ENCODE data around the gene DOK3.

The DOK3 gene

DNA sequence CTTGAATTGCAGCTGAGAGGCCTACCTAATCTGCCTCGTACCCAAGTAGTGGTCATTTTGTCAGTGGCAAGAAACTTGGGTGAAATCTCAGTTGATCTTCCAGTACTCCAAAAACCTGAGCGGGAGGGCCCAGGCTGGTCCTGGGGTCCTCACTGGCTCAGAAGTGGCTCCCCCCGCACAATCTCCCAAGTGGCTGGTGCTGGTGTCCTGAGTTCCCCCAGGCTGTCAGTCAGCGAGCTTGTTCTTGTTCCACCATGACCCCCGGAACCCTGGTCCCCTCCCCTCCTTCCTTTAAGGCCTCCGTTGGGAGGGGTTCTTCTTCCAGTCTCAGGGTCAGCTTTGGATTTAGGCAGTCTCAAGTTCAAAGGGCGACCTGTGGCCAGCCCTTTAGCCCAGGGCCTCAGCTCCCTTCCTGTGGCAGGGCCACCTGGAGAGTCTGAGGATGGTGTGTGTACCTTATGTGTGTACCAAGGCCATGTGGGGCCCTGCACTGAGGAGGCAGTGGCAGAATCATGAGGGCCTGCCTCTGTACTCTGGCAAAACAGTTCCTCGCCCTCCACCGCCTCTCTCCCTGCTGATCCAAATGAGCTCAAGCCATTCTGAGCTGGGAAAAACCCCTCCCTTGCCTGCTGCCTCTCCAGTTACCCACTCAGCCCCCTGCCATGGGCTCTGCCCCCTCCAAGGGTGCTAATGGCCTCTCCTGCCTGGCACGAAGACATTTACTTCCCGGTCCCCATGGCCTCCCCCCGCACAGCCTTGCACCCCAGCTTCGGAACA is 31.7 kb downstream of the DOK3 start:
- ChIA-PET POLR2A (interaction anchor here (0.7 kb wide), 1 partner anchor 345 kb away, joined by 4 read pairs; no protein-coding TSS in a partner anchor), CTCF (interaction anchor here (0.9 to 7.1 kb wide), 16 partner anchors 9 to 406 kb away, joined by 3 to 59 read pairs (median 7); partner anchors contain the start of genes LMAN2 and PDLIM7)
- TF ChIP-seq, protein P1, sequence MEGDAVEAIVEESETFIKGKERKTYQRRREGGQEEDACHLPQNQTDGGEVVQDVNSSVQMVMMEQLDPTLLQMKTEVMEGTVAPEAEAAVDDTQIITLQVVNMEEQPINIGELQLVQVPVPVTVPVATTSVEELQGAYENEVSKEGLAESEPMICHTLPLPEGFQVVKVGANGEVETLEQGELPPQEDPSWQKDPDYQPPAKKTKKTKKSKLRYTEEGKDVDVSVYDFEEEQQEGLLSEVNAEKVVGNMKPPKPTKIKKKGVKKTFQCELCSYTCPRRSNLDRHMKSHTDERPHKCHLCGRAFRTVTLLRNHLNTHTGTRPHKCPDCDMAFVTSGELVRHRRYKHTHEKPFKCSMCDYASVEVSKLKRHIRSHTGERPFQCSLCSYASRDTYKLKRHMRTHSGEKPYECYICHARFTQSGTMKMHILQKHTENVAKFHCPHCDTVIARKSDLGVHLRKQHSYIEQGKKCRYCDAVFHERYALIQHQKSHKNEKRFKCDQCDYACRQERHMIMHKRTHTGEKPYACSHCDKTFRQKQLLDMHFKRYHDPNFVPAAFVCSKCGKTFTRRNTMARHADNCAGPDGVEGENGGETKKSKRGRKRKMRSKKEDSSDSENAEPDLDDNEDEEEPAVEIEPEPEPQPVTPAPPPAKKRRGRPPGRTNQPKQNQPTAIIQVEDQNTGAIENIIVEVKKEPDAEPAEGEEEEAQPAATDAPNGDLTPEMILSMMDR (IDR thresholded peaks at IDR 0.05; ENCODE audit: control extremely low read depth, extremely low read depth, low read depth, missing control alignments) = no peak
- DNase-seq (ENCODE audit: extremely low spot score) = no peak

GRCh38 chr5:177476531-177477233 is 32.9 kb downstream of the DOK3 start:
- TF ChIP-seq, protein P1 (IDR thresholded peaks at IDR 0.05; ENCODE audit: control extremely low read depth, extremely low read depth, low read depth, missing control alignments) = no peak
- ChIA-PET POLR2A (interaction anchor here (0.6 to 1.0 kb wide), 2 partner anchors 51 to 136 kb away, joined by 4 to 7 read pairs; no protein-coding TSS in a partner anchor), CTCF (interaction anchor here (0.9 to 7.1 kb wide), 13 partner anchors 10 to 405 kb away, joined by 3 to 59 read pairs (median 7); no protein-coding TSS in a partner anchor)
- no peak for DNase-seq (ENCODE audit: extremely low spot score)

DNA sequence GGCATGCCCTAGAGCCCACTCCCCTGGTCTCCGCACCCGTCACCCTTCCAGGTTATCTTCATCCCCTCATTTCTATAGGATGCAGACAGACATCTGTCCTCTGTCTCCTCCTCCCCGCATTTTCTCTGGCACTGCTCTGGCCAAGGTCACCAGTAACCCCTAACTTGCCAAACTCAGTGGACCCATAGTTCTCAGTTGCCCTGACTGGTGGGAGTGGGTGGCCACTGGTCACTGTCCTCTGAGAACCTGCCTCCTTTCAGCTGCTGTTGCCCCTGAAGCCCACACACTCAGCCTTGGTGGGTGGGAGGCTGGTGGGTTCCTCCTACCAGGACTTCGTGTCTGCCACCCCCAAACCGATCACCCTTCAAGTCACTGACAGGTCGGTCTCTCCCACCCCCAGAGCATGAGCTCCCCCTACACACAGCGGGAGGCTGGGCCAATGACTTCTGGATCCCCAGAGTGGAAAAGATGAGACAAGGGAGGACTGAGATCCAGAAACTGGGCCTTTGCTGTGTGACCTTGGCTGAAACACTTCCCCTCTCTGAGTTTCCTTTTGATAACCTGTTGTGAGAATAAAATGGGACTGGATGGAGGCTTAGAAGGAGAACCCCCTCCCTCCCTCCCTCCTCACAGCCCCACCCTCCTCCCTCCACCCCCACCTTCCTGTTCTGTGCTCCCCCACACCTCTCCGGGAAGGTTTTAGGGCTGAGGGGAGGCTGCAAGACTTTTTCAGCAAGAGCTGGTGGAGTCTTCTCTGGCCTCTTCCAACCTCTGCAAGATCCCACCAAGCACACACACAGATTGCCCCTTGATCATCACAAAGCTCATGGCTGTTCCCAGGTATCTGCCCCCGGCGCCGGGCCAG is 33.8 kb downstream of the DOK3 start:
- TF ChIP-seq, protein P1 (IDR thresholded peaks at IDR 0.05; ENCODE audit: control extremely low read depth, extremely low read depth, low read depth, missing control alignments) = no peak
- ChIA-PET POLR2A (interaction anchor here (1.0 kb wide), 2 partner anchors 16 to 50 kb away, joined by 3 to 7 read pairs; no protein-coding TSS in a partner anchor), CTCF (interaction anchor here (1.0 to 7.1 kb wide), 7 partner anchors 14 to 166 kb away, joined by 3 to 59 read pairs (median 10); no protein-coding TSS in a partner anchor)
- no peak for DNase-seq (ENCODE audit: extremely low spot score)

GRCh38 chr5:177474846-177475562 is 34.6 kb downstream of the DOK3 start:
- DNase-seq (ENCODE audit: extremely low spot score) = no peak
- CTCF ChIA-PET = interaction anchor here (1.7 to 7.1 kb wide), 3 partner anchors 19 to 165 kb away, joined by 6 to 59 read pairs (median 18); no protein-coding TSS in a partner anchor
- TF ChIP-seq, protein P1 (IDR thresholded peaks at IDR 0.05; ENCODE audit: control extremely low read depth, extremely low read depth, low read depth, missing control alignments) = no peak
- POLR2A ChIA-PET = interaction anchor here (1.0 kb wide), 1 partner anchor 15 kb away, joined by 3 read pairs; no protein-coding TSS in a partner anchor

DNA sequence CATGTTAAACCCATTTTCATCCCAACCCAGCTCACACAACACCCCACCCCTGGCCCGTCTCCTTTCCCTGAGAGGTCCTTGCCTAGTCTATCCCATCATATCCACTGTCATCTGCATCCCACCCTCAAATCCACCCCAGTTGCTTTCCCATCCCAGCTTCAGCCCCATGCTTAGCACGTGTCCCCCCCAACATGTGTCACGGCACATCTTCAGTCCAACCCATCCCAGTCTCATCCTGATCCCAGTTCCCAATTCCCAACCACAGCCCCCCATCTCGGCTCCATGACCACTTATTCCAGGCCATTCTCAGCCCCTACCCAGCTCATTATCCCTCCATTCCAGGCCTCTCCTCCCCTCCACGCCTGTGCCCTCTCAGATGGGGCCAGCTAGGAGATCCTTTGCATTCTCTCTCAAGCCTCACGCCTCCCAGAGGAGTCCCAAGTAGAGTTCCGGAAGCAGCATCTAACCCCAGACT is 35.6 kb downstream of the DOK3 start:
- TF ChIP-seq, protein P1 (IDR thresholded peaks at IDR 0.05; ENCODE audit: control extremely low read depth, extremely low read depth, low read depth, missing control alignments) = no peak
- ChIA-PET CTCF (interaction anchor here (0.7 to 0.9 kb wide), 2 partner anchors 21 to 83 kb away, joined by 3 read pairs; no protein-coding TSS in a partner anchor), POLR2A (interaction anchor here (0.7 kb wide), 1 partner anchor 162 kb away, joined by 6 read pairs; no protein-coding TSS in a partner anchor)
- DNase-seq (ENCODE audit: extremely low spot score) = no peak
